Liver (tissue), 9 donors: ENCODE results near the gene RPS6KA2. TPM values are rescaled to one million over a fixed set of nuclear protein-coding genes. Genes with fewer than 3 reads are reported as not detected.

Source experiments
- DNase-seq: peaks from one replicate; pipeline ENCODE4 v3.0.0-alpha.2; 2017; ENCODE audit warnings: low spot score
- H3K27ac ChIP-seq, 2 donors: one replicate each; pipeline ENCODE4 v1.7.0; 2013; ENCODE audit warnings: inconsistent platforms in 2 of 2, low read length in 2 of 2, control low read depth in 1 of 2, low read depth in 1 of 2, mild to moderate bottlenecking in 1 of 2
- H3K27me3 ChIP-seq, 4 donors: one replicate each; pipeline versions ENCODE4 v1.6.1 to v1.7.0; 2013; ENCODE audit warnings: low read length in 3 of 4, inconsistent platforms in 1 of 4, mild to moderate bottlenecking in 1 of 4, moderate library complexity in 1 of 4; ENCODE audit not compliant: control insufficient read depth in 4 of 4, insufficient read depth in 4 of 4
- H3K36me3 ChIP-seq, 4 donors: one replicate each; pipeline versions ENCODE4 v1.6.1 to v1.7.0; 2013; ENCODE audit warnings: low read length in 3 of 4, mild to moderate bottlenecking in 3 of 4, low read depth in 1 of 4, moderate library complexity in 1 of 4; ENCODE audit not compliant: control insufficient read depth in 4 of 4, insufficient read depth in 3 of 4
- H3K4me1 ChIP-seq, 4 donors: one replicate each; pipeline versions ENCODE4 v1.6.1 to v1.7.0; 2013; ENCODE audit warnings: low read length in 3 of 4, mild to moderate bottlenecking in 3 of 4, moderate library complexity in 1 of 4; ENCODE audit not compliant: control insufficient read depth in 4 of 4, insufficient read depth in 4 of 4
- H3K4me3 ChIP-seq, 3 donors: one replicate each; pipeline versions ENCODE4 v1.6.1 to v1.7.0; 2013; ENCODE audit warnings: low read length in 3 of 3, control low read depth in 1 of 3, low read depth in 1 of 3, mild to moderate bottlenecking in 1 of 3
- H3K9ac ChIP-seq, 2 donors: one replicate each; pipeline ENCODE4 v1.7.0; 2013; ENCODE audit warnings: low read length in 2 of 2, mild to moderate bottlenecking in 2 of 2, moderate library complexity in 2 of 2, control low read depth in 1 of 2, low read depth in 1 of 2
- H3K9me3 ChIP-seq, 4 donors: one replicate each; pipeline versions ENCODE4 v1.6.1 to v1.7.0; 2013; ENCODE audit warnings: low read length in 3 of 4; ENCODE audit not compliant: control insufficient read depth in 4 of 4
- EGR1 ChIP-seq, 2 donors: IDR thresholded peaks; 2 replicates each; pipeline ENCODE4 v1.6.1; 2016 to 2018; ENCODE audit warnings: antibody characterized with exemption in 2 of 2, low read depth in 2 of 2
- FOXA1 ChIP-seq: IDR thresholded peaks from 2 replicates; pipeline ENCODE4 v1.6.1; 2016; ENCODE audit warnings: antibody characterized with exemption
- FOXA2 ChIP-seq: IDR thresholded peaks from 2 replicates; pipeline ENCODE4 v1.6.1; 2016; ENCODE audit warnings: antibody characterized with exemption
- GABPA ChIP-seq, 2 donors: IDR thresholded peaks in 1 of 2; conservative IDR thresholded peaks in 1 of 2; 2 replicates each; pipeline ENCODE4 v1.6.1; 2016; ENCODE audit warnings: antibody characterized with exemption in 2 of 2, mild to moderate bottlenecking in 1 of 2, moderate library complexity in 1 of 2
- HNF4A ChIP-seq, 2 donors: conservative IDR thresholded peaks; 2 replicates each; pipeline ENCODE4 v1.6.1; 2016; ENCODE audit warnings: antibody characterized with exemption in 2 of 2, mild to moderate bottlenecking in 2 of 2
- HNF4G ChIP-seq: IDR thresholded peaks from 2 replicates; pipeline ENCODE4 v1.6.1; 2016; ENCODE audit warnings: antibody characterized with exemption
- JUND ChIP-seq, 2 donors: IDR thresholded peaks; 2 replicates each; pipeline ENCODE4 v1.6.1; 2016; ENCODE audit warnings: antibody characterized with exemption in 2 of 2
- NR2F2 ChIP-seq: IDR thresholded peaks from 2 replicates; pipeline ENCODE4 v1.6.1; 2016; ENCODE audit warnings: antibody characterized with exemption
- RAD21 ChIP-seq, 2 donors: IDR thresholded peaks; 2 replicates each; pipeline ENCODE4 v1.6.1; 2016; ENCODE audit warnings: antibody characterized with exemption in 2 of 2, mild to moderate bottlenecking in 2 of 2
- RXRA ChIP-seq, 2 donors: IDR thresholded peaks; 2 replicates each; pipeline ENCODE4 v1.6.1; 2017 to 2018; ENCODE audit warnings: antibody characterized with exemption in 2 of 2, mild to moderate bottlenecking in 1 of 2
- SP1 ChIP-seq: IDR thresholded peaks from 2 replicates; pipeline ENCODE4 v1.6.1; 2018; ENCODE audit warnings: antibody characterized with exemption, mild to moderate bottlenecking
- YY1 ChIP-seq: IDR thresholded peaks from 2 replicates; pipeline ENCODE4 v1.6.1; 2016; ENCODE audit warnings: antibody characterized with exemption, mild to moderate bottlenecking
- WGBS: extraction: QIAGEN DNeasy Blood & Tissue Kit; methylation state at CpG from one replicate; pipeline ENCODE4 v1.1.7; 2013; 5-methylcytosine and 5-hydroxymethylcytosine counted together
- polyA plus RNA-seq, 2 donors: library from polyadenylated mRNA; stranded (reverse) in 1 of 2; unstranded in 1 of 2; fragments of 200-250 nt in 1 of 2; fragments of >200 nt in 1 of 2; fragmentation: Nextera tagmentation in 1 of 2; extraction: Ambion mirVana in 1 of 2; gene quantifications; one replicate each; pipeline versions ENCODE4 v1.2.1 to v1.2.3, GENCODE V29; 2013 to 2015
- total RNA-seq, 2 donors: library from RNA; depleted of rRNA; stranded (reverse); fragments of >200 nt; gene quantifications; one replicate each; pipeline ENCODE4 v1.2.3, GENCODE V29; 2014
- TF ChIP-seq, protein P1 (sequence below): fragments of 150-350 bp; IDR thresholded peaks from 2 replicates; pipeline ENCODE4 v1.5.1; 2017; ENCODE audit warnings: improper control_type of control experiment, low read depth, low read length; ENCODE audit not compliant: missing input control
- TF ChIP-seq, protein P2 (sequence below): IDR thresholded peaks from 2 replicates; pipeline ENCODE4 v1.6.1; 2016; ENCODE audit warnings: antibody characterized with exemption
- TF ChIP-seq, protein P3 (sequence below): IDR thresholded peaks from 2 replicates; pipeline ENCODE4 v1.6.1; 2016; ENCODE audit warnings: antibody characterized with exemption
- donor health status: healthy.
- donor health status: healthy.
- donor health status: healthy.
- donor health status: healthy.
- donor health status: healthy.

The RPS6KA2 gene
- total and polyA plus RNA-seq, 4 donors: 2.5 to 9.0 (median 5.0) TPM

DNA sequence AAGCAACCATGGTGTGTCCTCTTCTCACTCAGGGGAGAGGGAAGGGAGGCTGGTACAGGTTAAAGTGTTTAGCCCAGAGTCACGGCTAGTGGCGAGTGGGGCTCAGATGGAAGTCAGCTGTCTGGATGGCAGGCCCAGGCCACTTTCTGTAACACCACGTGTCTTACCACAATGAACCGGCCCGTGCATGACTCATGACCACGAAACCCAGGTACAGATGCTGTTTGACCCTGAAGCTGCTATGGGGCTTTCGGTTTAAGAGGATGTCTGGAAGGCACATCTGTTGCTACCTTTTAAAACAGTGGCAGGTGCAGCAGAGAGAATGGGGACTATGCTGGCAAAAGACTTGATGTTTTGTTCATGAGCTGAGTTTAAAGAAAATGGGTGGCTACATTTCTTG lies 207.8 kb downstream of the RPS6KA2 start (continued):
- TF ChIP-seq, protein P1, sequence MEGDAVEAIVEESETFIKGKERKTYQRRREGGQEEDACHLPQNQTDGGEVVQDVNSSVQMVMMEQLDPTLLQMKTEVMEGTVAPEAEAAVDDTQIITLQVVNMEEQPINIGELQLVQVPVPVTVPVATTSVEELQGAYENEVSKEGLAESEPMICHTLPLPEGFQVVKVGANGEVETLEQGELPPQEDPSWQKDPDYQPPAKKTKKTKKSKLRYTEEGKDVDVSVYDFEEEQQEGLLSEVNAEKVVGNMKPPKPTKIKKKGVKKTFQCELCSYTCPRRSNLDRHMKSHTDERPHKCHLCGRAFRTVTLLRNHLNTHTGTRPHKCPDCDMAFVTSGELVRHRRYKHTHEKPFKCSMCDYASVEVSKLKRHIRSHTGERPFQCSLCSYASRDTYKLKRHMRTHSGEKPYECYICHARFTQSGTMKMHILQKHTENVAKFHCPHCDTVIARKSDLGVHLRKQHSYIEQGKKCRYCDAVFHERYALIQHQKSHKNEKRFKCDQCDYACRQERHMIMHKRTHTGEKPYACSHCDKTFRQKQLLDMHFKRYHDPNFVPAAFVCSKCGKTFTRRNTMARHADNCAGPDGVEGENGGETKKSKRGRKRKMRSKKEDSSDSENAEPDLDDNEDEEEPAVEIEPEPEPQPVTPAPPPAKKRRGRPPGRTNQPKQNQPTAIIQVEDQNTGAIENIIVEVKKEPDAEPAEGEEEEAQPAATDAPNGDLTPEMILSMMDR: no peak
- TF ChIP-seq HNF4G: no peak
- TF ChIP-seq FOXA2: no peak
- no peak for TF ChIP-seq RAD21 (IDR thresholded peaks at IDR 0.05)
- TF ChIP-seq NR2F2: no peak
- TF ChIP-seq EGR1 (IDR thresholded peaks at IDR 0.05; ENCODE audit: low read depth in 2 of 2): no peak
- TF ChIP-seq, protein P2, sequence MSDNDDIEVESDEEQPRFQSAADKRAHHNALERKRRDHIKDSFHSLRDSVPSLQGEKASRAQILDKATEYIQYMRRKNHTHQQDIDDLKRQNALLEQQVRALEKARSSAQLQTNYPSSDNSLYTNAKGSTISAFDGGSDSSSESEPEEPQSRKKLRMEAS: no peak

GRCh38 chr6:166418691-166419143 lies 208.3 kb downstream of the RPS6KA2 start:
- peaks cover 0 to 8% (median 0%) of the 10 kb centered on the region in 4 donors for H3K36me3 ChIP-seq
- H3K9me3 ChIP-seq: no peaks in the 10 kb centered on the region
- DNase-seq: no peak
- TF ChIP-seq RAD21 (IDR thresholded peaks at IDR 0.05): no peak
- peak; percentile 18 for TF ChIP-seq FOXA1
- TF ChIP-seq, protein P3, sequence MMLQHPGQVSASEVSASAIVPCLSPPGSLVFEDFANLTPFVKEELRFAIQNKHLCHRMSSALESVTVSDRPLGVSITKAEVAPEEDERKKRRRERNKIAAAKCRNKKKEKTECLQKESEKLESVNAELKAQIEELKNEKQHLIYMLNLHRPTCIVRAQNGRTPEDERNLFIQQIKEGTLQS: no peak
- TF ChIP-seq FOXA2: peak; percentile 18
- no peak for TF ChIP-seq HNF4G
- TF ChIP-seq NR2F2: no peak
- TF ChIP-seq RXRA (IDR thresholded peaks at IDR 0.05): no peak
- TF ChIP-seq, protein P1: no peak
- no peak for TF ChIP-seq GABPA (IDR thresholded peaks at IDR 0.05 in 1 of 2, conservative IDR thresholded peaks at IDR 0.05 in 1 of 2)
- TF ChIP-seq SP1: no peak
- H3K9ac ChIP-seq: no peak overlapping the region
- H3K27ac ChIP-seq: no peak overlapping the region
- 85% methylated on average over 9 of the region's 9 CpGs for WGBS
- no peak overlapping the region for H3K4me3 ChIP-seq
- H3K27me3 ChIP-seq: no peaks in the 10 kb centered on the region
- H3K4me1 ChIP-seq: peaks cover 0 to 12% (median 2%) of the 10 kb centered on the region in 4 donors

DNA sequence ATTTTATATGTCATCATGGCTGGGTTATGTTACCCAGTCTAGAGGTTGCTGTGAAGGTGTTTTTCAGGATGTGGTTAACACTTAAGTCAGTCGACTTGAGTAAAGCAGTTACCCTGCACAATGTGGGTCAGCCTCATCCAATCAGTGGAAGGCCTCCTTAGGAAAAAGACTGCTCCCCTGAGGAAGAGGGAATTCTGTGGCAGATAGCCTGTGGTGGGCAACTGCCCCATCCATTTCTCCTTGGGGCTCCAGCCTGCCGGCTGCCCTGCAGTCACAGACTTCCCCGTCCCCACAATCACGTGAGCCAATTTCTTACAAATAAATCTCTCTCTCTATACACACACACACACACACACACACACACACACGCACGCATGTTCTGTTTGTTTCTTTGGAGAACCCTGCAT lies 209.8 kb downstream of the RPS6KA2 start:
- Histone ChIP-seq H3K27me3 (no peaks in the 10 kb centered on the region), H3K9ac (no peak overlapping the region), H3K4me3 (no peak overlapping the region), H3K4me1 (peaks cover 0 to 12% (median 2%) of the 10 kb centered on the region in 4 donors), H3K27ac (no peak overlapping the region), H3K36me3 (no peaks in the 10 kb centered on the region), H3K9me3 (no peaks in the 10 kb centered on the region)
- no peak for DNase-seq
- TF ChIP-seq NR2F2 (no peak), YY1 (no peak), JUND (IDR thresholded peaks at IDR 0.05) (no peak), EGR1 (IDR thresholded peaks at IDR 0.05; ENCODE audit: low read depth in 2 of 2) (no peak), HNF4A (conservative IDR thresholded peaks at IDR 0.05) (no peak)
- TF ChIP-seq, protein P3: no peak
- TF ChIP-seq, protein P1: no peak
- TF ChIP-seq, protein P2: no peak
- 88% methylated on average over 6 of the region's 6 CpGs for WGBS
